NCI-H82 treated with DMSO at 0.1 percent for 48 hours (cell line): ENCODE data around the gene ZNF335.
"Not testable (repeated sequence)": the region's sequence is repeated elsewhere in the genome, so short reads cannot be mapped to it uniquely, and the experiment has no call there.

ENCODE experiments used
- DNase-seq: peaks from one replicate; lab custom pipeline; 2025; ENCODE audit not compliant: unreplicated experiment; lab: John Stamatoyannopoulos, UW

Gene ZNF335

GRCh38 chr20:45935416-45936046 is 36.5 kb downstream of the ZNF335 start:
- DNase-seq = no peak

- peak; percentile 94 for DNase-seq
Observed at GRCh38 chr20:45934586-45935415, 37.2 kb downstream of the ZNF335 start, which contains the start of gene PCIF1. Gene PCIF1 (plus strand): TSS chr20:45934683. CDS start chr20:45939000, 4,317 bp downstream.

GRCh38 chr20:45934046-45934585 is 37.9 kb downstream of the ZNF335 start:
- peak; percentile 45 for DNase-seq

GRCh38 chr20:45933266-45934045 is 38.5 kb downstream of the ZNF335 start:
- peak; percentile 56 for DNase-seq

GRCh38 chr20:45931680-45932079 is 40.3 kb downstream of the ZNF335 start:
- DNase-seq = not testable (repeated sequence)

- no peak for DNase-seq
Observed at GRCh38 chr20:45927071-45927878, 44.7 kb downstream of the ZNF335 start.

GRCh38 chr20:45926731-45927070 is 45.3 kb downstream of the ZNF335 start:
- no peak for DNase-seq

- DNase-seq = no peak
Observed at GRCh38 chr20:45925821-45926506, 46.0 kb downstream of the ZNF335 start.

GRCh38 chr20:45924391-45925261 is 47.4 kb downstream of the ZNF335 start:
- no peak for DNase-seq

GRCh38 chr20:45921337-45922189 is 50.4 kb downstream of the ZNF335 start:
- DNase-seq = no peak

GRCh38 chr20:45920462-45921336 is 51.3 kb downstream of the ZNF335 start:
- no peak for DNase-seq

GRCh38 chr20:45919542-45920399 is 52.2 kb downstream of the ZNF335 start:
- no peak for DNase-seq

GRCh38 chr20:45918779-45919537 is 53.0 kb downstream of the ZNF335 start:
- no peak for DNase-seq

- no peak for DNase-seq
Observed at GRCh38 chr20:45918182-45918737, 53.7 kb downstream of the ZNF335 start.

GRCh38 chr20:45917790-45918141 is 54.2 kb downstream of the ZNF335 start:
- DNase-seq = peak; percentile 47
